Cerebellar nuclear complex (tissue), 1 donor: Measurements from ENCODE around the gene CHST3.
"Not testable (repeated sequence)": the region's sequence is repeated elsewhere in the genome, so short reads cannot be mapped to it uniquely, and the experiment has no call there.

ENCODE experiments used
- DNase-seq, 2 experiments: peaks; one replicate each; lab custom pipeline; 2025; lab: John Stamatoyannopoulos, UW

Gene CHST3, protein sequence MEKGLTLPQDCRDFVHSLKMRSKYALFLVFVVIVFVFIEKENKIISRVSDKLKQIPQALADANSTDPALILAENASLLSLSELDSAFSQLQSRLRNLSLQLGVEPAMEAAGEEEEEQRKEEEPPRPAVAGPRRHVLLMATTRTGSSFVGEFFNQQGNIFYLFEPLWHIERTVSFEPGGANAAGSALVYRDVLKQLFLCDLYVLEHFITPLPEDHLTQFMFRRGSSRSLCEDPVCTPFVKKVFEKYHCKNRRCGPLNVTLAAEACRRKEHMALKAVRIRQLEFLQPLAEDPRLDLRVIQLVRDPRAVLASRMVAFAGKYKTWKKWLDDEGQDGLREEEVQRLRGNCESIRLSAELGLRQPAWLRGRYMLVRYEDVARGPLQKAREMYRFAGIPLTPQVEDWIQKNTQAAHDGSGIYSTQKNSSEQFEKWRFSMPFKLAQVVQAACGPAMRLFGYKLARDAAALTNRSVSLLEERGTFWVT

DNA sequence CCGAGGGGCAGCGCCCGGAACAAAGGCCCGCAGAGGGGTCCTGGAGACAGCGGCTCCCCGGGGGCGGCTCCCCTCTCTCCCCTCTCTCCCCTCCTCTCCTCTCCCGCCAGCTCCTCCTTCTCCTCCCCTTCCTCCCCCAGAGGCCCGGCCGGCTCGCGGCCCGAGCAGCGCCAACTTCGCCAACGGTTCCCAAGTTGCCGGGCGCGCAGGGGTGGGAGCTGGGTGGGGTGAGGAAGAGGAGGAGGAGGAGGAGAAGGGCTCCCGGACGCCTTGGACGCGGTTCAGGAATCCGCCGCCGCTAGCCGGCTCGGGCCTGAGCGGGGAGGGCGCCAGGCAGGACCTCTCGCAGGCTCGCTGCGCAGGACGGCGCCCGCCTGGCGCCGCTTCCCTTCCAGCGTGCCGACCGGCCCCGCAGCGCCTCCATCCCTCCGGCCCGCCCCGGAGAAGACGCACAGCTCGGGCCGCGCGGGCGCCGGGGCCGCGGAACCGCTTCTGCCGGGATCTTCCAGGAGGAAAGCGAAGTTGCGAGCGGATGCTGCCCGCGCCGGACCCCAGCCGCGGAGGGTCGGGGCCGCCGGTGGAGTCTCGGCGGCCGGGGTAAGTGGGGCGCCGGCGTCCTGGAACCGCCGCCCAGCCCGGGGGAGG is at the start of gene CHST3:
TSS of gene CHST3 (plus strand) at position 298 of the 645 bp plus-strand sequence. CDS start 41,448 bp downstream, outside the sequence.
- DNase-seq = no peak

DNA sequence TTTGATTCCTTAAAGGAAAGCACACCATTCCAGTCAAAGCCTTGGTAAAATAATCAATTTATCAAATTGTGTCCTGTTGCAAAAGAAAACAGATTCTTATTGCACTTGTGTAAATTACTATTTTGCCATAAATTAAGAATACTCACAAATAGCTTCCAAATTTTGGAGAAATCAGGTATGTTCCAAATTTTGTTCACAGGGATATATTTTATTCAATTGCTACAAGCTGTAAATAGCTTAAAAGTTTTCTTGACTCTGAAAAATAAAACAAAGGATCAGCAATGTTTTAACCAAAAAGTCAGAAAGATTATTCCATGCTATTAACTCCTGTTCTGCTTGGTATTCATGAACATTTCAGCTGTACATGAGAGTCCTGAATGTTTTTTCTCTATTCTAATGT is 47.4 kb upstream of the CHST3 start:
- DNase-seq = no peak

DNA sequence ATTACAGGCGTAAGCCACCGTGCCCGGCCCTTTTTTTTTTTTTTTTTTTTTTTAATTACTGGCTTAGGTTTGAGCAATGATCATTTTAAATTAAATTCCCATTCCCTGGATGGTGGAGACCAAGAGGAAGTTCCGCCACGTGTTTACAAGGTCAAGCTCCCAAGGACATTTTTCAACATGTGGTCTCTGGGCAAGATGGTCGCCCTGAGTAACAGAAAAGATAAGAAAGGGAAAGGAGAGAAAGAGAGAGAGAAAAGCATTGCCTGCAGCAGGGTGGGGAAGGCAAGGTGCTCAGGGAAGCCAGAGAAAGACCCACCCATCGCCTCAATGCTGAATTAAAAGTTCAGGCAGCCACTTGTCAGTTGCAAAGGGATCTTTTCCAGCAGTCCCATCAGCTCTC is 45.2 kb upstream of the CHST3 start:
- DNase-seq = no peak

DNA sequence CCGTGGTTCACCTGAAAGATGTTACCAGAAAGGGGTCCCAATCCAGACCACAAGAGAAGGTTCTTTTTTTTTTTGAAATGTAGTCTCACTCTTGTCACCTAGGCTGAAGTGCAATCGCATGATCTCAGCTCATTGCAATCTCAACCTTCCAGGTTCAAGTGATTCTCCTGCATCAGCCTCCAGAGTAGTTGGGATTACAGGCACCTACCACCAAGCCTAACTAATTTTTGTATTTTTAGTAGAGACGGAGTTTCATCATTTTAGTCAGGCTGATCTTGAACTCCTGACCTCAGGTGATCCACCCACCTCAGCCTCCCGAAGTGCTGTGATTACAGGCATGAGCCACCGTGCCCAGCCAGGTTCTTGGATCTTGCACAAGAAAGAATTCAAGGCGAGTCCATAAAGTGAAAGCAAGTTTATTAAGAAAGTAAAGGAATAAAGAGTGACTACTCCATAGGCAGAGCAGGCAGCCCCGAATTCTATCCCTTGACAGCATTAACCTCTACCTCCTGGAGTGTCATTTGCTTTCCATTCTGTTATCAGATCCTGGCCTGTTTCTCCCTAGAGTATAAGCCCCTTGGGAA is 44.1 kb upstream of the CHST3 start:
- DNase-seq = not testable (repeated sequence)

DNA sequence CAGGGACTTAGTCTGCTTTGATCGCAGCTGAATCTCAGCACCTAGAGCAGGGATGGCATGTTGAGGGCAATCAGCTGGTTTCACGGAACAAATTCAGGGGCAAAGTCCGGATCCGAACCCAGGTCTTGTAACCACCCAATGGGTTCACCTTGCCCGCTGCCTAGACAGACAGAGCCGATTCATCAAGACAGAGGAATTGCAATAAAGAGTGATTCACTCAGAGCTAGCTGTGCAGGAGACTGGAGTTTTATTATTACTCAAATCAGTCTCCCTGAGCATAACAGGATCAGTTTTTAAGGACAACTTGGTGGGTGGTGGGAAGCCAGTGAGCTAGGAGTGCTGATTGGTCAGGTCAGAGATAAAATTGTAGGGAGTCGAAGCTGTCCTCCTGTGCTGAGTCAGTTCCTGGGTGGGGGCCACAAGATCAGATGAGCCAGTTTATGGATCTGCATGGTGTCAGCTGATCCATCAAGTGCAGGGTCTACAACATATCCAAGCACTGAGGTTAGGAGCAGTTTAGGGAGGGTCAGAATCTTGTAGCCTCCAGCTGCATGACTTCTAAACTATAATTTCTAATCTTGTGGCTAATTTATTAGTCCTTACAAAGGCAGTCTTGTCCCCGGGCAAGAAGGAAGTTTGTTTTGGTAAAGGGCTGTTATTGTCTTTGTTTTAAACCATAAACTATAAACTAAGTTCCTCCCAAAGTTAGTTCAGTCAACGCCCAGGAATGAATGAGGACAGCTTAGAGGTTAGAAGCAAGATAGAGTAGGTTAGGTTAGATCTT is 43.5 kb upstream of the CHST3 start:
- DNase-seq = no peak

DNA sequence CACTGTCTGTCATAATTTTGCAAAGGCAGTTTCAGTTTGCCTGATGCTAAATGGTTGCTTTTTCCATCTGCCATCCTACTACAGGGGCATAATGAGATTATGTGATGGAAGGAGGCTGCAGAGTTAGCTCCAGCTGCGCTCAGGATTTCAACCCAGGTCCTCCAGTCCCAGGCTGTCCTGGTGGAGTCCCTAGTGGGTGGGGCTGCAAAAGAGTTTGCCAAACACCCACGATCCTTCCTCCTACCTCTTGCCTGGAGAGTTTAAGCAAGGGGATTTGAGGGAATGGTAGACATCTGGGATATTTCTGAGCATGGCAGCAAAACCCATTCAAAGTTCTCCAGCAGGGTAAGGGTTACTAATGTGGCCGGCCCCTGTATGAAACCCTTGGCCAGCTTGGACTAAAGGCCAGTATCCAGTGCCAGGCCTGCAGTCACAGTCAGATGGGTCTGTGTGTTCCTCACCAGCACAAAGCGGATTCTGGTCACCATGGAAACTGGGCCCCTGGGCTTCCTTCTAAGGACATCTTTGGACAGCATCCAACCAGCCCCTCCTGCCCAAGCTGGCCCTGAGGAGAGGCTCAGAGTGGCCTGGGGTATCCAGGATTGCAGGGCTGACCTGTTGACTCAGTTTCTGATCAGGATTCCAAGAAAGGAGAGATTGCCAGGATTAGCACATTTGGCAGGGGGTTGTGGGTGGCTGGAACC is 42.7 kb upstream of the CHST3 start:
- DNase-seq = peak; percentile 55 to 80

DNA sequence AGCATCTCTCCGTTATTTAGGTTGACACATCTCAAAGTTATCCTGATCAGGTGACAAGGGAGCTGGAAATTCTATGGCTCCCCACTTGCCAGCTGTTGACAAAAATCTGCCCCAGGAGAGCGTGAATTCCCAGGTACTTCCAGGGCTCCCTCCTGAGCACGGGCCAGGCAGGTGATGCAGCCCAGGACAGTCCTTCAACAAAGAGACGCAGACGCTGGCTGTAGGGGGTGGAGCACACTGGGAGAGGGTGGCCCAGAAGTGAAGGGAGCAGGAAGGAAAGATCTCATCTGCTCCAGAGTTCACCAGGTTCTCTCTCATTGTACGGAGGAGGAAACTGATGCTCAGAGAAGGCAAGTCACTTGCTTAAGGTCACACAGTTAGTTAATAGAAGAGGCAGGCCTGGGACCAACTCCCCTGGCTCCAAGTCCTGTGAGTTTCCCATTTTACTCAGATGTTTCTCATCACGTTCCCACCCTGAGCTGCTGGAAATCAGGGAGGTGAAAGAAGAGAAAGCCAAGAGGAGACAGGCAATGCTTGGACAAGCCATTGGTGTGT is 41.0 kb upstream of the CHST3 start:
- no peak for DNase-seq

DNA sequence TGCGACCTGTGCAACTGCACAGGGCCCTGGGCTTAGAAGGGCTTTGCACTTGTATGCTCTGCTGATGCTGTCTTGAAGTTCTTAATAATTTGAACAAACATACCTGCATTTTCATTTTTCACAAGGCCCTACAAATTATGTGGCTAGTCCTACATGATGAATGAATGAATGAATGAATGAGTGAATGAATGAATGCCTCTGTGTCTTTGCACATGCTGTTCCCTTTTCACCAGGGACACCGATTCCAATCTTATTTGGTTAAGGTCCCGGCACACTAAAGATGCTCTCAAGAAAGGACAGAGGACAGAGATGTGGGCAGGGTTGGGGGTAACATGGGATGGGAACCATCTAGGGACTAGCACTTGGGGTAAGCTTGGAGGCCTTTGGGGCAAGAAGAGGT is 39.4 kb upstream of the CHST3 start:
- DNase-seq = no peak

DNA sequence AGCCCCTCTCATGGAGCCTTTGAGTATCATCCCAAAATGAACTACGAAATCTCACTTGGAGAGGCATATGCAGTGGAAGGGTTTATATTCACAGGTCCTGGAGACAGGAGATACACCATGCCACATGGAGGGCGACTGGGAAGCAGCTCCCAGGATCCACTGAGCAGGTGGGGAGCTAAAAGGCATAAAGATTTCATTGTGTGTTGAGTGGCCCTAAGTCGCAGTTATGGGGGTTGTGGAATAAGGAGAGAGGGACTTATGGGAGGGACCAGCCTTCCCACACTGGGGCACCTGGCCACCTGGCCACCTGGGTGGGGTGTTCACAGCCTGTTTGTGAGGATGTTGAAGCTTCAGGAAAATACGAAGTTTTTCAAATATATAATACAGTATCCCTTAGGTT is 37.0 kb upstream of the CHST3 start:
- no peak for DNase-seq

DNA sequence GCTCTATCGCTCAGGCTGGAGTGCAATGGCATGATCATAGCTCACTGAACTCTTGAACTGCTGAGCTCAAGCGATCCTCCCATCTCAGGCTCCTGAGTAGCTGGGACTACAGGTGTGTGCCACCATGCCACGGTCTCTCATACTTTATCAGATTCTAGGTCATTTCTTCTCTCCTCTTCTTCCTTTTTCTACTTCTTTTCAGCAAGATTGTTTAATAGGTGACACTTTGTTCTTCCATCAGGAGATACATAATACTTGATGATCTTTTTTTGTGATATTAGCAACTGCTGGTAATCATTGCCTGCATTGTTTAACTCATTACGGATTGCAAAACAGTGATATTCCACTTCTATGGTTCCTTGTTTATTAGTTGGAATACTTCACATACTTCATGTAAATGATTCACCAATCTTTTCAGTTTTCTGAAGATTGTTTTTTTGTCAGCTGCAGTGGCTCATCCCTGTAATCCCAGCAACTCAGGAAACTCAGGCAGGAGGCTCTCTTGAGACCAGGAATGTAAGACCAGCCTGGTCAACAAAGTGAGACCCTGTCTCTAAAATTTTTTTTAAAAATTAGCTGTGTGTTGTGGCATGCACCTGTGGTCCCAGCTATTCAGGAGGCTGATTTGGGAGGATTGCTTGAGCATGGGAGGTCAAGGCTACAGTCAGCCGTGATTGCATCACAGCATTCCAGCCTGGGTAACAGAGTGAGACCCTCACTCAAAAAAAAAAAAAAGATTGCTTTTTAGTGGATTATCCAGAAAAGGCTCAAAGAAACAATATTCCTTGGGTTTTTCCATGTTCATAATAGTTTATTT is 36.2 kb upstream of the CHST3 start:
- DNase-seq = no peak

DNA sequence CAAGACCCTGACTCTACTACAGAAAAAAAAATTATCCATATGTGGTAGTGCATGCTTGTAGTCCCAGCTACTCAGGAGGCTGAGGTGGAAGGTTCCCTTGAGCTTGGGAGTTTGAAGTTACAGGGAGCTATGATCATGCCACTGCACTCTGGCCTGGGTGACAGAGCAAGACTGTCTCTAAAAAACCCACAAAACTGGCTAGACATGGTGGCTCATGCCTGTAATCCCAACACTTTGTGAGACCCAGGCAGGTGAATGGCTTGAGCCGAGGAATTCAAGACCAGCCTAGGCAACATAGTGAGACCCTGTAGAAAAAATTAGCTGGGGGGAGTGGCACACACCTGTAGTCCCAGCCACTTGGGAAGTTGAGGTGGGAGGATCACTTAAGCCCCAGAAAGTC is 32.9 kb upstream of the CHST3 start:
- no peak for DNase-seq

DNA sequence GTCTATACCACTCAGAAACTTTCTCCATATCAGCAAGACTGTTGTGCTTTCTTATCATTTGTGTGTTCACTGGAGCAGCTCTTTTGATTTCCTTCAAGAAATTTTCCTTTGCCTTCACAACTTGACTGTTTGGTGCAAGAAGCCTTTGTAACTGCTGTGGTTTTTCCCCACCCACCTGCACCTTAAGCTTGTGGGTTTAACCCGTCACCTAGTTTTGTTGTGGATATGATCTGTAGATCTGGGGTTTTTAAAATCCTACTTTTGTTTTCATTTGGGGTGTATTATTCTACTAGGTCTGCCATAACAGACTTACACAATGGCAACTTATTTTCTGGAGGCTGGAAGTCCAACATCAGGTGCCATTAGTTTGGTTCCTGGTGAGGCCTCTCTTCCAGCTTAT is 30.5 kb upstream of the CHST3 start:
- no peak for DNase-seq

DNA sequence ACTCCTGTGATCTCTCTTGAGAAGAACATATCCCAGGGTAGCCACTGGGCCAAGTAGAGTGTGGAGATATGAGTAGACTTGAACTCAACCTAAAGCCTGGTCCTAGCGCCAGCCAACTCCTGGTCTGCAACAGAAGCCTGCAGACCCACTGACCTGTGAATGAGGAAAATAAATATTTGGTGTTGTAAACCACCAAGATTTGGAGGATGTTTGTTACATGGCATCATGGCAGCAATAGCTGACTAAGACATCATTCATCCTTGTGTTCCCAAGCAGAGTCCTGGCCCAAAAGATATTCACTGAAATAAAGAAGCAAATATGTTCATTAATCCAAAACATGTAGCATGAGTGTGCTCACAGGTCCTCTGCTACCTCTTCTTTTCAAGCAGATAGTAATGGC is 26.0 kb upstream of the CHST3 start:
- DNase-seq = no peak

DNA sequence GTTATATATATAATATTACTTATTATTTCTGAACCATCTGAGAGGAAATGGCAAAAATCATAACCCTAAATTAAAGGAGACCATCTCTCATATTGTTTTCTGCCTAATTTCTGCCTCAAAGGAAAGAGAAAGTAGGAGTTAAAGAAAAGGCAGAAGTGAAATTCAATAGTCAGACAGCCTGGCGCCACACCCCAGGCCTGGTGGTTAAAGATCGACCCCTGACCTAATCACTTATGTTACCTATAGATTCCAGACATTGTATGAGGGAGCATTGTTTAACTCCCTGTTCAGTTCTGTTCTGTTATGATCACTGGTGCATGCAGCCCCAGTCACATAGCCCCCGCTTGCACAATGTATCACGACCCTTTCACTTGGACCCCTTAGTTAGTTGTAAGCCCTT is 24.9 kb upstream of the CHST3 start:
- DNase-seq = no peak

DNA sequence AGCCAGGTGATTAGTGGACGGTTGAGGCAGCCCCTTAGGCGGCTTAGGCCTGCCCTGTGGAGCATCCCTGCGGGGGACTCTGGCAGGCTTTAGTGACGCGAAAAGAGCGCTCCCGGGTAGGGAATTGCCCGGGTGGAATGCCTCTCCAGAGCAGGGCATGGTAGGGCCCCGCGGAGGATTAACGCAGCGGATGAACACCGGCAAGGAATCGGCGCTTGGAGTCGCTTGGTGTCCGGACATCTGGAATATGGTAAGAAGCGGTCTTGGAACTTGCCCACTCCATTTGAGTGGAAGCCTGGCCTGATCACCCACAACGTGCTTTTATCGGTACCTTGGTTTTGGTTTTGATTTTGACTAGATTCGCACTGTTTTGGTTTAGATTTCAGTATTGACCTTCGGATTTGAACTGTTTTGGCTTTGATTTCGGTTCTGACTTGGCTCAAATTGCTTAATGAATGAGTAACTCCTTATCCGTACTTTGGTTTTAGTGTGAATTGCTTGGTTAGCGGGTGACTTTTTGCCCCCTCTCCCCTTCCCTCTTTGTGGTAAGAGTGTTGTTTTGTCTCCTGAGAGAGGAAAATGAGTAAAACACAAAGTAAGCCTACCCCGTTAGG is 24.2 kb upstream of the CHST3 start:
- no peak for DNase-seq

DNA sequence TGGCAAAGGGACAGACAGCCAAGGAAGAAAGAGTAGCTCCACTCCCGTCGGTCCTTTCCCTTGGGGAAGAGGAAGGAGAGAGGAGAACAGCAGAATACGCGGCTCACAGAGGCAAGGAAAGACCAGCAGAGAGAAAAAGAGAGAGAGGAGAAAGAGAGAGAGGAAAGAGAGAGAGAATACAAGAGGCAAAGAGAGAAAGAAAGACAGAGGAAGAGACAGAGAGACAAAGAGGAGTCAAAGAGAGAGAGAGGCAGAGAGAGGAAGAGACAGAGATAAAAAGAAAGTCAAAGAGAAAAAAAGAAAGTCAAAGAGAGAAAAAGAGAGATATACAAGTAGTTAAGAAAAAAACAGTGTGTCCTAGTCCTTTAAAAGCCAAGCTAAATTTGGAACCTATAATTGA is 23.4 kb upstream of the CHST3 start:
- no peak for DNase-seq

DNA sequence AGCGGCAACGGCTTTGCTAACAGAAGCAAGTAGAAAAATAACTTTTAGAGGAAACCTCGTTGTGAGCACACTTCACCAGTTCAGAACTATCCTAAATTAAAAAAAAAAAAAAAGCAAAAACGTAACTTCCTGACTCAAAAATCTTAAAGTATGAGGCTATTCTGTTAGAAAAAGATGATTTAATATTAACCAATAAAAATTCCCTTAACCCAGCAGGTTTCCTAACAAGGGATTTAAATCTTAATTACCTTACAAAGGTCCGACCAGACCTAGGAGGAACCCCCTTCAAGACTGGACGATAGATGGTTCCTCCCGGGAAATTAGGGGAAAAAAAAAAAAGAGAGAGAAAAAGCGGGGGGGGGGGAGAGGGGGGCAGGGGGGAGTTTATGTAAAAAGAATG is 22.9 kb upstream of the CHST3 start:
- DNase-seq = no peak

DNA sequence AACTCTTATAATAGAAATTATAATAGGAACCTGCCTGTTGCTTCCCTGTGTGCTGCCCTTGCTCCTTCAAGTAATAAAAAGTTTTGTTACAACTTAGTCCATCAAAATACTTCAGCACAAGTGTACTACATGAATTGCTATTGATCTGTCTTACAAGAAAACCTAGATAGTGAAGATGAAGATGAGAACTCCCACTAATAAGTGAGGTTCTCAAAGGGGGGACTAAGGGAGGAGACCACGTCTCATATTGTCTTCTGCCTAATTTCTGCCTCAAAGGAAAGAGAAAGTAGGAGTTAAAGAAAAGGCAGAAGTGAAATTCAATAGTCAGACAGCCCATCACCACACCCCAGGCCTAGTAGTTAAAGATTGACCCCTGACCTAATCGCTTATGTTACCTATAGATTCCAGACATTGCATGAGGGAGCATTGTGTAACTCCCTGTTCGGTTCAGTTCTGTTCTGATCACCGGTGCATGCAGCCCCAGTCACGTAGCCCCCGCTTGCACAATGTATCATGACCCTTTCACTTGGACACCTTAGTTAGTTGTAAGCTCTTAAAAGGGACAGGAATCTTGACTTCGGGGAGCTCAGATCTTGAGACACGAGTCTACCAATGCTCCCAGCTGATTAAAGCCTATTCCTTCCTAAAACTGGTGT is 18.2 kb upstream of the CHST3 start:
- no peak for DNase-seq

DNA sequence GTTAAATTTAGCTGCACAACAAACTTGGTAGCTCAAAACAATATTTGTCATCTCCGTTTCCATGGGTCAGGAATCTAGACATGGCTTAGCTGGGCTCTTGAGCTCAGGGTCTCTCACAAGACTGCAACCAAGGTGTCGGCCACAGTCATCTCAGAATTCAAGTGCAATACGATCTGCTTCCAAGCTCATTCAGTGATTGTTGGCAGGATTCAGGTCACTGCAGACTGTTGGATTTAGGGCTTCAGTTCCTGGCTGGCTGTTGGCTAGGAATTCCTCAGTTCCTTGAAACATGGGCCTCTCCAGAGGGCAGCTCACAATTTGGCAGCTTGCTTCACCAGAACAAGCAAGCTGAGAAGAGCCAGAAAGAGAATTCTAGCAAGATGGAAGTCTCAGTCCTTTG is 17.5 kb upstream of the CHST3 start:
- DNase-seq = no peak
